Liver (tissue), 9 donors: ENCODE results near the gene CREBBP. TPM values are rescaled to one million over a fixed set of nuclear protein-coding genes. Genes with fewer than 3 reads are reported as not detected.

Experiments used
- DNase-seq: peaks from one replicate; pipeline ENCODE4 v3.0.0-alpha.2; 2017; ENCODE audit warnings: low spot score
- H3K27ac ChIP-seq, 2 donors: one replicate each; pipeline ENCODE4 v1.7.0; 2013; ENCODE audit warnings: inconsistent platforms in 2 of 2, low read length in 2 of 2, control low read depth in 1 of 2, low read depth in 1 of 2, mild to moderate bottlenecking in 1 of 2
- H3K27me3 ChIP-seq, 4 donors: one replicate each; pipeline versions ENCODE4 v1.6.1 to v1.7.0; 2013; ENCODE audit warnings: low read length in 3 of 4, inconsistent platforms in 1 of 4, mild to moderate bottlenecking in 1 of 4, moderate library complexity in 1 of 4; ENCODE audit not compliant: control insufficient read depth in 4 of 4, insufficient read depth in 4 of 4
- H3K36me3 ChIP-seq, 4 donors: one replicate each; pipeline versions ENCODE4 v1.6.1 to v1.7.0; 2013; ENCODE audit warnings: low read length in 3 of 4, mild to moderate bottlenecking in 3 of 4, low read depth in 1 of 4, moderate library complexity in 1 of 4; ENCODE audit not compliant: control insufficient read depth in 4 of 4, insufficient read depth in 3 of 4
- H3K4me1 ChIP-seq, 4 donors: one replicate each; pipeline versions ENCODE4 v1.6.1 to v1.7.0; 2013; ENCODE audit warnings: low read length in 3 of 4, mild to moderate bottlenecking in 3 of 4, moderate library complexity in 1 of 4; ENCODE audit not compliant: control insufficient read depth in 4 of 4, insufficient read depth in 4 of 4
- H3K4me3 ChIP-seq, 3 donors: one replicate each; pipeline versions ENCODE4 v1.6.1 to v1.7.0; 2013; ENCODE audit warnings: low read length in 3 of 3, control low read depth in 1 of 3, low read depth in 1 of 3, mild to moderate bottlenecking in 1 of 3
- H3K9ac ChIP-seq, 2 donors: one replicate each; pipeline ENCODE4 v1.7.0; 2013; ENCODE audit warnings: low read length in 2 of 2, mild to moderate bottlenecking in 2 of 2, moderate library complexity in 2 of 2, control low read depth in 1 of 2, low read depth in 1 of 2
- H3K9me3 ChIP-seq, 4 donors: one replicate each; pipeline versions ENCODE4 v1.6.1 to v1.7.0; 2013; ENCODE audit warnings: low read length in 3 of 4; ENCODE audit not compliant: control insufficient read depth in 4 of 4
- ATF3 ChIP-seq: IDR thresholded peaks from 2 replicates; pipeline ENCODE4 v1.6.1; 2016; ENCODE audit warnings: antibody characterized with exemption
- CTCF ChIP-seq: fragments of 150-350 bp; IDR thresholded peaks from 2 replicates; pipeline ENCODE4 v1.5.1; 2017; ENCODE audit warnings: improper control_type of control experiment, low read depth, low read length; ENCODE audit not compliant: missing input control
- EGR1 ChIP-seq, 2 donors: IDR thresholded peaks; 2 replicates each; pipeline ENCODE4 v1.6.1; 2016 to 2018; ENCODE audit warnings: antibody characterized with exemption in 2 of 2, low read depth in 2 of 2
- FOXA1 ChIP-seq: IDR thresholded peaks from 2 replicates; pipeline ENCODE4 v1.6.1; 2016; ENCODE audit warnings: antibody characterized with exemption
- FOXA2 ChIP-seq: IDR thresholded peaks from 2 replicates; pipeline ENCODE4 v1.6.1; 2016; ENCODE audit warnings: antibody characterized with exemption
- GABPA ChIP-seq, 2 donors: IDR thresholded peaks in 1 of 2; conservative IDR thresholded peaks in 1 of 2; 2 replicates each; pipeline ENCODE4 v1.6.1; 2016; ENCODE audit warnings: antibody characterized with exemption in 2 of 2, mild to moderate bottlenecking in 1 of 2, moderate library complexity in 1 of 2
- HNF4A ChIP-seq, 2 donors: conservative IDR thresholded peaks; 2 replicates each; pipeline ENCODE4 v1.6.1; 2016; ENCODE audit warnings: antibody characterized with exemption in 2 of 2, mild to moderate bottlenecking in 2 of 2
- HNF4G ChIP-seq: IDR thresholded peaks from 2 replicates; pipeline ENCODE4 v1.6.1; 2016; ENCODE audit warnings: antibody characterized with exemption
- JUND ChIP-seq, 2 donors: IDR thresholded peaks; 2 replicates each; pipeline ENCODE4 v1.6.1; 2016; ENCODE audit warnings: antibody characterized with exemption in 2 of 2
- MAX ChIP-seq: IDR thresholded peaks from 2 replicates; pipeline ENCODE4 v1.6.1; 2016; ENCODE audit warnings: antibody characterized with exemption
- NR2F2 ChIP-seq: IDR thresholded peaks from 2 replicates; pipeline ENCODE4 v1.6.1; 2016; ENCODE audit warnings: antibody characterized with exemption
- RAD21 ChIP-seq, 2 donors: IDR thresholded peaks; 2 replicates each; pipeline ENCODE4 v1.6.1; 2016; ENCODE audit warnings: antibody characterized with exemption in 2 of 2, mild to moderate bottlenecking in 2 of 2
- REST ChIP-seq: IDR thresholded peaks from 2 replicates; pipeline ENCODE4 v1.6.1; 2016; ENCODE audit warnings: antibody characterized with exemption, mild to moderate bottlenecking
- RXRA ChIP-seq, 2 donors: IDR thresholded peaks; 2 replicates each; pipeline ENCODE4 v1.6.1; 2017 to 2018; ENCODE audit warnings: antibody characterized with exemption in 2 of 2, mild to moderate bottlenecking in 1 of 2
- SP1 ChIP-seq: IDR thresholded peaks from 2 replicates; pipeline ENCODE4 v1.6.1; 2018; ENCODE audit warnings: antibody characterized with exemption, mild to moderate bottlenecking
- TAF1 ChIP-seq: conservative IDR thresholded peaks from 2 replicates; pipeline ENCODE4 v1.6.1; 2016; ENCODE audit warnings: antibody characterized with exemption, mild to moderate bottlenecking
- YY1 ChIP-seq: IDR thresholded peaks from 2 replicates; pipeline ENCODE4 v1.6.1; 2016; ENCODE audit warnings: antibody characterized with exemption, mild to moderate bottlenecking
- ZBTB33 ChIP-seq: IDR thresholded peaks from 2 replicates; pipeline ENCODE4 v1.6.1; 2016; ENCODE audit warnings: antibody characterized with exemption
- WGBS: extraction: QIAGEN DNeasy Blood & Tissue Kit; methylation state at CpG from one replicate; pipeline ENCODE4 v1.1.7; 2013; 5-methylcytosine and 5-hydroxymethylcytosine counted together
- polyA plus RNA-seq, 2 donors: library from polyadenylated mRNA; stranded (reverse) in 1 of 2; unstranded in 1 of 2; fragments of 200-250 nt in 1 of 2; fragments of >200 nt in 1 of 2; fragmentation: Nextera tagmentation in 1 of 2; extraction: Ambion mirVana in 1 of 2; gene quantifications; one replicate each; pipeline versions ENCODE4 v1.2.1 to v1.2.3, GENCODE V29; 2013 to 2015
- total RNA-seq, 2 donors: library from RNA; depleted of rRNA; stranded (reverse); fragments of >200 nt; gene quantifications; one replicate each; pipeline ENCODE4 v1.2.3, GENCODE V29; 2014
- donor health status: healthy.
- donor health status: healthy.
- donor health status: healthy.
- donor health status: healthy.
- donor health status: healthy.

CREBBP gene
- total and polyA plus RNA-seq, 4 donors = 7.0 to 25.8 (median 19.5) TPM

DNA sequence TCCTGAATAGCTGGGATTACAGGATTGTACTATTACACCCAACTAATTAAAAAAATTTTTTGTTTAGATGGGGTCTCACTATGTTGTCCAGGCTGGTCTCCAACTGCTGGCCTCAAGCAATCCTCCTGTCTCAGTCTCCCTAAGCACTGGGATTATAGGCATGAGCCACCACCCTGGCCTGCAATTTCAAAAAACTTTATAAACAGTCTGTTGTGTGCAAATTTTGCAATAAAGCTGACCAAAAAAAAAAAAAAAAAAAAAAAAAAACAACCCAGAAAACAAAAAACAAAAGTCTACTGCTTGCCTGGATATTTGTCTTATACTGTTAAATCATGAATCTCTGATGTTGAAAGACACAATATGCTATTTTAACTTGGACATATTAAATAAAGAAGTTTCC, 4.4 kb downstream of the CREBBP start:
- H3K36me3 ChIP-seq = no peaks in the 10 kb centered on the region
- TF ChIP-seq HNF4A (conservative IDR thresholded peaks at IDR 0.05) (no peak), RXRA (IDR thresholded peaks at IDR 0.05) (no peak), SP1 (no peak), RAD21 (IDR thresholded peaks at IDR 0.05) (no peak), MAX (no peak), GABPA (IDR thresholded peaks at IDR 0.05 in 1 of 2, conservative IDR thresholded peaks at IDR 0.05 in 1 of 2) (no peak), JUND (IDR thresholded peaks at IDR 0.05) (no peak), ZBTB33 (no peak), YY1 (no peak), ATF3 (no peak), HNF4G (no peak), FOXA2 (no peak), FOXA1 (no peak), EGR1 (IDR thresholded peaks at IDR 0.05; ENCODE audit: low read depth in 2 of 2) (no peak)
- no peak overlapping the region for H3K27ac ChIP-seq
- no peak overlapping the region for H3K4me3 ChIP-seq
- H3K27me3 ChIP-seq = no peaks in the 10 kb centered on the region
- no peak for DNase-seq
- peaks cover 11 to 74% (median 58%) of the 10 kb centered on the region in 4 donors for H3K4me1 ChIP-seq
- H3K9ac ChIP-seq = no peak overlapping the region
- no peaks in the 10 kb centered on the region for H3K9me3 ChIP-seq

DNA sequence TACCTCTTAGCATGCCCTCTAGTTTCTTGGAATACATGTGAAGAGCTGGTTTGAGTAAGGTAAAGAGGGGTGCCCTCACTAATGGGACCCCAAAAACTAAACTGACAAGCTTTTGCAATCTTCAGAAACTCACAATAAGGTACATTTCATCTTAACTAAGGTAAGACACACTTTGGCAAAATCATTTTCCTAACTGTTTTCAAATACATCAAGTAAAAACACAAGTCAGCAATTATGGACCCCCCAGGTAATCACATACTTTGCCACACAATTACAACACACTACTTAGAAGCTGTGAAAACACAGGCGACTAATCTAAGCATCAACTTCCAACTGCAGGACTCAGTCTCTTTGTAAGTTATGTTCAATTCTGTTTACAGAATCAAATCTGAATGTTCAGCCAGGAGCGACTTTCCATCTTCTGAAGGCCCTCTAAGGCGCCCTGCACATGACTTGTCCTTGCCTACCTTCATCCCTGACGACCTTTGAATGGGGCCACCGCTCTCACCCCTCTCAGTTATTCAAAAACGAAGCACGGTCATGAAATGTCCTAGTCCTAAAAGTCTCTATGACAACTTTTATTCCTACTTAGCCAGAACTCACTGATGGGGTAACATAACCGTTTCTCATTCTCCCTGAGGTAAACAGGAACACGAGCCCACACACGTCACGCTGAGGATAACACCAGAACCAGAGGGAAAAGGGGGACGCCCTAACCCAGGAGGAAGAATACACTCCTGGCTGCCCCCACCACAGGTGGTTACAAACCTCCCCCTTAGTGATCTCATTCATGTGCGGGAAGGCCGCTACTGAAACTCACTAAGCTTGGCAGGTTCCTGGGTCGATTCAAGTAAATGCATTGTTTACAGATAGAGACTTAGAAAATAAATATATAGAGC, 5.5 kb downstream of the CREBBP start:
- 89% methylated on average over 15 of the region's 15 CpGs for WGBS
- Histone ChIP-seq H3K27me3 (no peaks in the 10 kb centered on the region), H3K9me3 (no peaks in the 10 kb centered on the region), H3K4me3 (no peak overlapping the region), H3K4me1 (peaks cover 10 to 73% (median 57%) of the 10 kb centered on the region in 4 donors), H3K36me3 (no peaks in the 10 kb centered on the region), H3K27ac (no peak overlapping the region), H3K9ac (no peak overlapping the region)
- TF ChIP-seq TAF1 (no peak), CTCF (no peak), ZBTB33 (no peak), MAX (no peak), JUND (IDR thresholded peaks at IDR 0.05) (no peak), RXRA (IDR thresholded peaks at IDR 0.05) (no peak), SP1 (no peak), GABPA (IDR thresholded peaks at IDR 0.05 in 1 of 2, conservative IDR thresholded peaks at IDR 0.05 in 1 of 2) (no peak), HNF4G (no peak), FOXA2 (no peak), NR2F2 (no peak), RAD21 (IDR thresholded peaks at IDR 0.05) (no peak), YY1 (no peak), EGR1 (IDR thresholded peaks at IDR 0.05; ENCODE audit: low read depth in 2 of 2) (no peak), REST (no peak), ATF3 (no peak), FOXA1 (no peak), HNF4A (conservative IDR thresholded peaks at IDR 0.05) (no peak)
- no peak for DNase-seq
